Stimulated activated naive CD8-positive, alpha-beta T cell treated with anti-CD3 and anti-CD28 coated beads, Interleukin-15, Interleukin-2, amounts not matched to agents 100 ng/mL and 50 ng/mL, for 24 hours (primary cell): ENCODE measurements around the gene RHBG.
"Not testable (repeated sequence)": the region's sequence is repeated elsewhere in the genome, so short reads cannot be mapped to it uniquely, and the experiment has no call there.

ENCODE experiments used
- H3K27ac Mint-ChIP-seq: one replicate; pipeline ENCODE4 v1.8.0; 2021; ENCODE audit warnings: mild to moderate bottlenecking, mixed read lengths
- H3K27me3 Mint-ChIP-seq: one replicate; pipeline ENCODE4 v1.8.0; 2021; ENCODE audit warnings: mixed read lengths
- H3K36me3 Mint-ChIP-seq: one replicate; pipeline ENCODE4 v1.8.0; 2021; ENCODE audit warnings: low read depth, mixed read lengths
- H3K4me1 Mint-ChIP-seq: one replicate; pipeline ENCODE4 v1.8.0; 2021; ENCODE audit warnings: low read depth, mixed read lengths
- H3K4me3 Mint-ChIP-seq: one replicate; pipeline ENCODE4 v1.8.0; 2021; ENCODE audit warnings: mild to moderate bottlenecking, mixed read lengths
- H3K9me3 Mint-ChIP-seq: one replicate; pipeline ENCODE4 v1.8.0; 2021; ENCODE audit warnings: mixed read lengths

The RHBG gene

GRCh38 chr1:156352481-156352880, 16.5 kb upstream of the RHBG start:
- not testable (repeated sequence) for H3K27ac Mint-ChIP-seq, H3K9me3 Mint-ChIP-seq
- H3K4me1 Mint-ChIP-seq, result peaks cover 14% of the 10 kb centered on the region

DNA sequence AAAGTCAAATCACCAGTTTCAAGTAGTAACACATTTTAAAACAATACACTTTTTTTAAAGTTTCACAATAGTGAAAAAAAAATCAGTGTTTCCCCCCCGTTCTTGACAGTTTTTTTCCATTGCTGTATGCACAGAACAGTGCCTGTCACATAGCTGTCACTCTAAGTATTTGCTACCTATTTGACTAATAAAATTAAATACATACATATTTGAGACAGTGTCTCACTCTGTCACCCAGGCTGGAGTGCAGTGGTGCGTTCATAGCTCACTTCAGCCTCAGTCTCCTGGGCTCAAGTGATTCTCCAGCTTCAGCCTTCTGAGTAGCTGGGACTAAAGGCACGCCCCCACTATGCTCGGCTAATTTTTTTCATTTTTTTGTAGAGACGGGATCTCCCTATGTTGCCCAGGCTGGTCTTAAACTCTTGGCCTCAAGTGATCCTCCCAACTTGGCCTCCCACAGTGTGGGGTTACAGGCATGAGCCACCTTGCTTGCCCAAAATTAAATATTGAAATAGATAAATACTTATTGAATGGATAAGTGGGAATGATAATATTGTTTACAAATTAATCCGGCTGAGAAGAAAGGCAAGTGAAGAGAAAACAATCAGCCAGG, 12.6 kb upstream of the RHBG start:
- Mint-ChIP-seq H3K36me3 (no peaks in the 10 kb centered on the region), H3K4me1 (peaks cover 14% of the 10 kb centered on the region), H3K4me3 (no peak overlapping the region), H3K27ac (no peak overlapping the region), H3K9me3 (no peaks in the 10 kb centered on the region), H3K27me3 (peaks cover 39% of the 10 kb centered on the region)

More at GRCh38 chr1:156352481-156352880, 16.5 kb upstream of the RHBG start:
- H3K4me3 Mint-ChIP-seq, H3K36me3 Mint-ChIP-seq: not testable (repeated sequence)
- peaks cover 27% of the 10 kb centered on the region for H3K27me3 Mint-ChIP-seq

DNA sequence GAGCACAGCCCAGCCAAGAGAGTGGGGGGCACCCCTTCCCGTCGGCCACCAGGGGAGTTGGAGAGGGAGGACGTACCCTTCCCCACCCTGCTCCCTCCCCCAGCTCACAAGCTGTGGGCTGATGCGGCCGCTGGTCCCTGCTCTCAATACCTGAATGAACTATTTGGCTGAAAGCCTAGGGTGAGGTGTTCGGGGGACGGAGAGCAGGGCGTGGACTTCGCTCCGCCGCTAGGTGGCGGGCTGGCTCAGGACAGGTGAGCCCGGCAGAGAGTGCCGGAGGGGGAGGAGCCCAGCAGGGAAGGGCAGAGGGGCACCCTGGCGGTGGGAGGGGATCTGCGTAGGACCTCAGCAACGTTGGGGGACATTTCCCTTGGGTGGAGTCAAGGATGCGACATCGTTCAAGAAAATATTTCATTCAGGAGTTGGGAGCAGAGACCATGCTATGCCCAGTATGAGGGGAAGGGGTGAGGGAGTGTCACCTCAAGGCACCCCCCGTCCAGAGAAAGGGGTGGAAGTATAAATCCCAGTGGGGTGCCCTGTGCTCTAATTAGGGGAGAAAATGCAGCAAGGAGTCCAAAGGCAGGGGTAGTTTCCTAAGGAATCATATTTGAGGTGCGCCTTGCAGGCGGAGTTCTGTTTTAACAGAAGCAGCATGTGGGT, 12.0 kb upstream of the RHBG start:
- Mint-ChIP-seq H3K4me1 (peaks cover 14% of the 10 kb centered on the region), H3K27me3 (peaks cover 37% of the 10 kb centered on the region), H3K4me3 (no peak overlapping the region), H3K36me3 (no peaks in the 10 kb centered on the region), H3K27ac (no peak overlapping the region), H3K9me3 (no peaks in the 10 kb centered on the region)

DNA sequence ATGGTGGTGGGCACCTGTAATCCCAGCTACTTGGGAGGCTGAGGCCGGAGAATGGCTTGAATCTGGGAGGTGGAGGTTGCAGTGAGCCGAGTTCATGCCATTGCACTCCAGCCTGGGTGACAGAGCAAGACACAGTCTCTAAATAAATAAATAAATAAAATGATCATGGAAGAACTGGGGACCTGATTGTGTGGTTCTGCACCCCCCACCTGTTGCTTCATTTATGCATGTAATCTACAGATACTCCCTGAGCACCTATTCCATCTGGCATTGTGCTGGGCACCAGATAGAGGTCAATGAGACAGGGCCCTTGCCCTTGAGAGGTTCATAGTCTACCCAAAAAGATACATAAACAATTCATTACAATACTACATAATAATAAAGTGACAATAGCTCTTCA, 11.0 kb upstream of the RHBG start:
- Mint-ChIP-seq H3K4me1 (peaks cover 14% of the 10 kb centered on the region), H3K27me3 (peaks cover 37% of the 10 kb centered on the region), H3K36me3 (no peaks in the 10 kb centered on the region), H3K9me3 (no peaks in the 10 kb centered on the region), H3K27ac (no peak overlapping the region), H3K4me3 (no peak overlapping the region)

DNA sequence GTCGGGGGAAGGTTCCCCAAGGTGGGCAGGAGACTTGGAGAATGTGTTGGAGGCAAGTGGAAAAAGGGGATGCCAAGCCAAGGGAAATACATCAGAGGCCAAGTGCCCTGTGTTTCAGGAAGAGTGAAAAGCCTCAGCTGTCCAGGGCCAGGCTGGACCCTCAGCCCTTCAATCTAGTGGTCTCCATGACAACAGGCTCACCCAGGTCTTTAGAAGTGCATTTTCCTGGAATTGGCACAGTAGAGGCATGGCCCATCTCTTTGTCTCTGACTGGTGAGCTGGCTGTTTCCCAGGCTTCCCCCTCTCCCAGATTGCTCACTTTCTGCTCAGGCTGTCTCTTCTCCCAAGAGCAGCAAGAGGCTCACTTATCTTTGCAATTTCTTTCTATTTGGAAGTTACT, 10.4 kb upstream of the RHBG start:
- Mint-ChIP-seq H3K4me3 (no peak overlapping the region), H3K4me1 (peaks cover 14% of the 10 kb centered on the region), H3K9me3 (no peaks in the 10 kb centered on the region), H3K27ac (no peak overlapping the region), H3K36me3 (no peaks in the 10 kb centered on the region), H3K27me3 (peaks cover 38% of the 10 kb centered on the region)

- Mint-ChIP-seq H3K9me3 (no peaks in the 10 kb centered on the region), H3K4me3 (no peak overlapping the region), H3K36me3 (no peaks in the 10 kb centered on the region), H3K27ac (no peak overlapping the region), H3K4me1 (peaks cover 14% of the 10 kb centered on the region), H3K27me3 (peaks cover 42% of the 10 kb centered on the region)
These were observed 9.8 kb upstream of the RHBG start for GRCh38 chr1:156359249-156359648.

- H3K9me3 Mint-ChIP-seq, result no peaks in the 10 kb centered on the region
- no peak overlapping the region for H3K4me3 Mint-ChIP-seq
- peaks cover 14% of the 10 kb centered on the region for H3K4me1 Mint-ChIP-seq
- no peak overlapping the region for H3K27ac Mint-ChIP-seq
- H3K27me3 Mint-ChIP-seq, result peaks cover 48% of the 10 kb centered on the region
- no peaks in the 10 kb centered on the region for H3K36me3 Mint-ChIP-seq
These were observed 9.0 kb upstream of the RHBG start for GRCh38 chr1:156359973-156360372.

DNA sequence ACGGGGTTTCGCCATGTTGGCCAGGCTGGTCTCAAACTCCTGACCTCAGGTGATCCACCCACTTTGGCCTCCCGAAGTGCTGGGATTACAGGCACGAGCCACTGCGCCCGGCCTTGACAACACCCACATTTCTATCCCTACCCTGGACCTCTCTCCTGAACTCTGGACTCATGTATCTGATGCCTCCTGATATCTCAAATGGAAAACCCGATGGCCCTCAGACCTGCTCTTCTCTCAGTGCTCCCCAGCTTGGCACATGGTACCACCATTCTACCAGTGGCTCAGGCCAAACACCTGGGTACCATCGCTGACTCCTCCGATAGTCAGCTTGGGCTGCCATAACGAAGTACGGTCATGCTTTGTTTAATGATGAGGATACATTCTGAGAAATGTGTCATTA, 8.5 kb upstream of the RHBG start:
- peaks cover 14% of the 10 kb centered on the region for H3K4me1 Mint-ChIP-seq
- H3K27me3 Mint-ChIP-seq, result peaks cover 52% of the 10 kb centered on the region
- no peaks in the 10 kb centered on the region for H3K36me3 Mint-ChIP-seq
- H3K27ac Mint-ChIP-seq, result no peak overlapping the region
- H3K9me3 Mint-ChIP-seq, result no peaks in the 10 kb centered on the region
- H3K4me3 Mint-ChIP-seq, result no peak overlapping the region

DNA sequence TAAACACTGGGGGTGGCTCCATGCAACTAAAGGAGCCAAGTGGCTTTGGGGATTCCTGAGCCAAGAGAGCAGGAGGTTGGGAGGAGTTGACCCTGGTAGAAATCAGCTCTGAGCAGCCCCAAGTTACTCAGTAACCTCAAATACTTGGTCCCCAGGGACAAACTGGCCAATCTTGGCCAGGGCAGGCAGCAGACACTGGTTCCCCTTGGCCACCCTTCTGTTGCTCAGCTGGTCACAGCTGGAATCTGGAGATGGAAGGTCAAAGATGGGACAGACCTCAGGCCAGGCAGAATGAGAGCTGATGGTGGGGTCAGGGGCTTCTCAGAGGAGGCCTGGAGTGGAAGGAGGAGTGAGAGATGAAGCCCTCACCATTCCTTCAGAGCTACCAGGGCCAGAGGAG, 3.3 kb upstream of the RHBG start:
- Mint-ChIP-seq H3K9me3 (no peaks in the 10 kb centered on the region), H3K27ac (no peak overlapping the region), H3K4me3 (no peak overlapping the region), H3K36me3 (no peaks in the 10 kb centered on the region), H3K27me3 (peaks cover 38% of the 10 kb centered on the region), H3K4me1 (no peaks in the 10 kb centered on the region)

DNA sequence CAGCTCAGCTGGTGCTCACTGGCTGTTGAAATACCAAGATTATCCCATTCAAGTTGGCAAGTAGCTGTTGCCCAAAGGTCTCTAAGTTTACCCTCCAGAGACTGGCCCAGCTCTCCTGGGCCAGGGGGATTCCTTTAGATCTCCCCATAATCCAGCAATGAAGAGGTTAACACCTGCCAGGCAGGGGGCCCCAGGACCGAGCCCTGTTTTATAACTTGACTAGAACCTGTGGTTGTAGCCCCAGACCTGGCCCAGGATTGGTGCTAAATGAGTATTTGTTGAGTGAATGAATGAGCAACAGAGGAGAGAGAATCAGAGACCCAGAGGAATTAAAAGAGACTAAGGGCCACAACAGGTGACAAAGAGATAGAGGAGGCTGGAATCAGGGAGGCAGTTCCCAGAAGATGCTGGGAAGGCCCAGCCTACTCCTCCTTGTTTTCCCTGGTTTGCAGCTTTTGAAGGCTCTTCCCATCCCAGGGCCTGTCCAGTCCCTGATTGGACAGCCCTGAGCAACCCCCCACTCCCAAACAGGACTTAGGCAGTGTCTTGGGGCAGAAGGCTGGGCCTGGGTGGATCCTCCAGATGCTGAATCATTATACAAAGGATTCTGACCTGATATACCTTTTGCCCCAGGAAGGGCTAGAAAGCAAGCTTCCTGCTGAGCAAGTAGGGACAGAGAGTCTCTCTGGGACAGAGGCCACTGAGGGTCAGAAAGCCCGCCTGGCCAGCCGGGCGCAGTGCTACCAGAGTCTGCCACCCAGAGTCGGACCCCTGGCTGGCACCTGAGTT, 2.4 kb upstream of the RHBG start:
- peaks cover 41% of the 10 kb centered on the region for H3K27me3 Mint-ChIP-seq
- no peaks in the 10 kb centered on the region for H3K4me1 Mint-ChIP-seq
- no peaks in the 10 kb centered on the region for H3K9me3 Mint-ChIP-seq
- no peak overlapping the region for H3K4me3 Mint-ChIP-seq
- H3K27ac Mint-ChIP-seq, result no peak overlapping the region
- no peaks in the 10 kb centered on the region for H3K36me3 Mint-ChIP-seq

DNA sequence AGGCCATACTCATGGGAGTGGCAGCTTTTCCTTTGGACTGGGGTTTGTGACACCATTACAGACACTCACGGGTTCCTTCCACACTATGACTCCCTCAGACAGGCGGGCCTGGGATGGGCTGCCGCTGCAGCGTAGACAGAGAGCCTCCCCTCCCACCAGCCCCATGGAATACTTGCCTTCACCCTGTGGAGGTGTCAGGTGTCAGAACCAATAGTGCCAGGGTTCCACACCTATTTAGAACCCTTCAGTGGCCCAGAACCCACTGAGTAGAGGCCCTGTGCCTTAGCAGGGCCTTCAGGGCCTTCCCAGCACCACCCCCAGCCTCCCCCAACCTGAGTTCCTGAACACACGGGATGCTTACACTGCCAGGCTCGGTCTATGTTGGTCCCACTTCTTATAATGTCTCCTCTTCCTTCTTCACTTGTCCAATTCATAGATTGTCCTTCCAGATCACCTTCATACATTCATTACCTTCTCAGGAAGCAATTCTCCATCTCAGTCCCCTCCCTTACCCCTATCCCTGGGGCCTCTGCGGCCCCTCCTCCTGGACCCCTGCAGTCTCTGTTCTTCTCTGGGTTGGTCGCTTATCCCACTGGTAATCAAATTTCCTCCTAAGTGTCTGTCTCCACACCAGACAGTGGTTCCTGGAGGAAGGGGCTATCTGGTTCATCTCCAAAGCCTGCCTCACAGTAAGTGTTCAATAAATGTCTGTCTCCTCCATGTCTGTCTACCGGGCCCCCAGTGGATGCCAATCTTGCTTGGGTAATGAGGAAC, 1.4 kb upstream of the RHBG start:
- Mint-ChIP-seq H3K27me3 (peaks cover 51% of the 10 kb centered on the region), H3K36me3 (no peaks in the 10 kb centered on the region), H3K4me1 (no peaks in the 10 kb centered on the region), H3K9me3 (no peaks in the 10 kb centered on the region), H3K4me3 (no peak overlapping the region), H3K27ac (no peak overlapping the region)

- Mint-ChIP-seq H3K9me3 (no peaks in the 10 kb centered on the region), H3K27ac (no peak overlapping the region), H3K4me3 (no peak overlapping the region), H3K4me1 (no peaks in the 10 kb centered on the region), H3K27me3 (peaks cover 57% of the 10 kb centered on the region), H3K36me3 (no peaks in the 10 kb centered on the region)
These were observed 803 bp upstream of the RHBG start for GRCh38 chr1:156368157-156368658.

GRCh38 chr1:156369685-156370286, 775 bp downstream of the RHBG start:
- H3K4me3 Mint-ChIP-seq, result peak overlapping the region; percentile 66
- H3K36me3 Mint-ChIP-seq, H3K9me3 Mint-ChIP-seq, H3K4me1 Mint-ChIP-seq, H3K27ac Mint-ChIP-seq: not testable (repeated sequence)
- peaks cover 61% of the 10 kb centered on the region for H3K27me3 Mint-ChIP-seq

- peaks cover 58% of the 10 kb centered on the region for H3K27me3 Mint-ChIP-seq
- no peaks in the 10 kb centered on the region for H3K9me3 Mint-ChIP-seq
- H3K27ac Mint-ChIP-seq, result no peak overlapping the region
- no peaks in the 10 kb centered on the region for H3K4me1 Mint-ChIP-seq
- H3K36me3 Mint-ChIP-seq, result no peaks in the 10 kb centered on the region
- no peak overlapping the region for H3K4me3 Mint-ChIP-seq
These were observed 2.7 kb downstream of the RHBG start for GRCh38 chr1:156371553-156372264.
